GM12875 (cell line): ENCODE results near the gene ARL9.

ENCODE experiments used
- H3K4me3 ChIP-seq: one replicate; pipeline ENCODE4 v1.5.1; 2011; ENCODE audit warnings: low read depth, low read length, control low read depth
- TF ChIP-seq, protein P1 (sequence below): IDR thresholded peaks from 2 replicates; pipeline ENCODE4 v1.5.1; 2011; ENCODE audit warnings: low read depth, mild to moderate bottlenecking, control low read depth, inconsistent platforms, low read length, moderate library complexity, borderline replicate concordance; ENCODE audit not compliant: insufficient read depth

The ARL9 gene

DNA sequence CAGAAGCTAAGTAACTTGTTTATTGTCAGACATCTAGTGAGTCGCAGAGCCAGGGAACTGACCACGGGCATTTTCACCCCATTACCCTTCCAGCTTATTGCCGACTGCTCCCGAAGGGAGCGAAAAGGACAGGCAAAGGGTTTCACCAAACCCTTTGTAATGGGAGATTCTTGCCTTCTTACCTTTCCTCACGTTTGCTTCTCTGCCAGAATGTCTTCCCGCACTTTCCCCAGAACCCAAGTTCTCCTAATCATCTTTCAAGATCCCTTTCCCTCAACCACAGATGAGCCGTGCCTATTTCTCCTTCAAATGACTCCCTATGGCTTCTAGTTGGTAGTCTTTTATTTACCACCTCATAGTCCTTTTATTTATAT lies 38.7 kb upstream of the ARL9 start:
- TF ChIP-seq, protein P1, sequence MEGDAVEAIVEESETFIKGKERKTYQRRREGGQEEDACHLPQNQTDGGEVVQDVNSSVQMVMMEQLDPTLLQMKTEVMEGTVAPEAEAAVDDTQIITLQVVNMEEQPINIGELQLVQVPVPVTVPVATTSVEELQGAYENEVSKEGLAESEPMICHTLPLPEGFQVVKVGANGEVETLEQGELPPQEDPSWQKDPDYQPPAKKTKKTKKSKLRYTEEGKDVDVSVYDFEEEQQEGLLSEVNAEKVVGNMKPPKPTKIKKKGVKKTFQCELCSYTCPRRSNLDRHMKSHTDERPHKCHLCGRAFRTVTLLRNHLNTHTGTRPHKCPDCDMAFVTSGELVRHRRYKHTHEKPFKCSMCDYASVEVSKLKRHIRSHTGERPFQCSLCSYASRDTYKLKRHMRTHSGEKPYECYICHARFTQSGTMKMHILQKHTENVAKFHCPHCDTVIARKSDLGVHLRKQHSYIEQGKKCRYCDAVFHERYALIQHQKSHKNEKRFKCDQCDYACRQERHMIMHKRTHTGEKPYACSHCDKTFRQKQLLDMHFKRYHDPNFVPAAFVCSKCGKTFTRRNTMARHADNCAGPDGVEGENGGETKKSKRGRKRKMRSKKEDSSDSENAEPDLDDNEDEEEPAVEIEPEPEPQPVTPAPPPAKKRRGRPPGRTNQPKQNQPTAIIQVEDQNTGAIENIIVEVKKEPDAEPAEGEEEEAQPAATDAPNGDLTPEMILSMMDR: no peak
- H3K4me3 ChIP-seq: peak overlapping the region; percentile 83

DNA sequence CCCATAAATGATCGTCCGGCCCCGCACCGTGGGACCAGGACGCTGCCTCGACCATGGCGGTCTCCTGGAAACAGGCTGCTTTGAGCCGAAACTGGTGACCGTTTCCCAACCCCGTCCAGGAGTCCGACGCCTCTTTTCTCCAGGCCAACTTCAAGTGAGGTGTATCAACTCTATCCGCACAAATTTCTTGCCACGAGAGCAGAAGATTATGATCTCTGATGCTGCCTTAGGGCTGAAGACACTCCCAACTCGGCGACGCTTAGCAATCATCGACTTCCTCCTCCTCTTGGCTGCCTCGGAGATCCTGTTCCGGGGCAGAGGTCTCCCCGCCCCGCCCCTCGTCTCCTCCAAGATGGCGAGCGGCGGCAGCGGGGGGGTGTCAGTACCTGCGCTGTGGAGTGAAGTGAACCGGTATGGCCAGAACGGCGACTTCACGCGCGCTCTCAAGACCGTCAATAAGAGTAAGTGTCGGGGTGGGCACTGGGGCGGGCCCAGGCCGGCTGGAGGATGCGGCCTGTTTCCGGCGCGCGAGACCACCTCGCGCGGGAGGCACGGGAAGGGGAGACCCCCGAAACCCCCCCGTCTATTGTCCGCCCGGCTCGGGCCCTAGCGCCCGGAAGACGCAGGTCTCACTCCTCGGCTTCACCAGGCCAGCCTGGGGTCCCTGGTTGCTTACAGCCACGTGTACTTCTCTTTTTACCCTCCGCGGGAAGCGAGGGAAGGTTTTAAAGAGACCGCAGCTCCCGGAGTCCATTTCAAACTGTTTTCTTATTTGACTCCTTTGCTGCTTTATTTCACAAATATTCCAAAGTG lies 38.1 kb upstream of the ARL9 start, which contains the start of gene SRP72:
Gene SRP72, plus strand, starts transcription at position 334 of the 813 bp plus-strand sequence. Its CDS starts 19 bp downstream, at position 353.
- TF ChIP-seq, protein P1: no peak
- H3K4me3 ChIP-seq: peak within 1 kb of the TSS; percentile 83

DNA sequence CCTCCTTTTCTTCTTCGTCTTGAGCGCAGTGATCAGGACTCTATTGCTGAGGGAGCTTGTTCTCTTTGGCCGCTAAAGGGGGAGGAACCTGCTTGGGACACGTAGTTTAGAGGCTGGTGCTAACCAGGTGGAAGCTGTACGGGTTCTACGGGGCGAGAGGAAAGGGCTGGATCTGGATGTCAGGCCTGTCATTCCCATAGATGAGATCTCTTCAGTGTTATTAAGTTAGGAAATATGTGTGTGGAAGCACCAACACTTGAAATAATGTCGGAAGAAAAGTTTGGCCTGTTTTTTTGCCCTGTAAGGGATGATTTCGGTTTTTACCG lies 37.5 kb upstream of the ARL9 start:
- H3K4me3 ChIP-seq: peak overlapping the region; percentile 83
- TF ChIP-seq, protein P1: no peak

DNA sequence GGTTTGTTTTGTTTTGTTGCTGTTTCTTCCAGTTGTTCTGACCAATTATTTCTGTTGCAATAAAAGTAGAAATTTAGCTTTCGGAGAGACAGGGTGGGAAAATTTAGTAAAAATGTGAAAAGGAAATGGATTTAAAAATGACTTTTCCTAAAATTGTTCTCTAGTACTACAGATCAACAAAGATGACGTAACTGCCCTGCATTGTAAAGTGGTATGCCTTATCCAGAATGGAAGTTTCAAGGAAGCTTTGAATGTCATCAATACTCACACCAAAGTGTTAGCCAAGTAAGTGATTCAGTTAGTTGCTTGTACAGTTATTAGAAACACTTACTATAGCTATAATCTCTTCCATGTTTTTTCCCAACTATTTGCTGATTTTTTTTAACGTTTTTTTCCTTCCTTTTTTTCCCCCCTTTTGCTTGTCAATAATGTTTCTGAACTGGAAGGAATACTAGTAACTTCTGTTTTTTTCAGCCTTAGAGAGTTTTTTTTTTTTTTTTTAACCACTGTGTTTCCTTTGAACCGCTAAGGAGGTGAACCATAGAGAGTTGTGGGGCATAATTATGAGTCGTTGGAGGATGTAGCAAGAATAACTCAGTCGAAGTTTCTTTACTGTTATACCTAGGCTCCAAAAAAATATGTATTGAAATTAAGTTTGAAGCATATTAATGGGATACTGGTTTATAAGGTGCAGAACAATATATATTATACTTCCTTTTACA lies 35.9 kb upstream of the ARL9 start:
- TF ChIP-seq, protein P1: no peak
- H3K4me3 ChIP-seq: no peak overlapping the region

DNA sequence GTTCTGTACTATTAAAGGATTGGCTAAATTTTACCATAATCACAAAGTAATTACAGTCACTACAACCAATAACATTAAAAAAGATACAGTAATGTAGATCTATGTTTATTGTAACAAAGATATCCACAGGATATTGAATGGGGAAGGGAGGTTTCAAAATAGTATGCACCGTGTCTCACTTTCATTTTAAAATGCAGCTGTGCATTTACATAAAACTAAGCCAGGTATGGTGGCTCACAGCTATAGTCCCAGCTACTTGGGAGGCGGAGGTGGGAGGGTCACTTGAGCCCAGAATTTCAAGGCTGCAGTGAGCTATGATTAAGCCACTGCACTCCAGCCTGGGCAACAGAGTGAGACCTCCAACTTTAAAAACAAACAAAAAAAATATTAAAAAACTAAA lies 29.7 kb upstream of the ARL9 start:
- no peak overlapping the region for H3K4me3 ChIP-seq
- TF ChIP-seq, protein P1: no peak

DNA sequence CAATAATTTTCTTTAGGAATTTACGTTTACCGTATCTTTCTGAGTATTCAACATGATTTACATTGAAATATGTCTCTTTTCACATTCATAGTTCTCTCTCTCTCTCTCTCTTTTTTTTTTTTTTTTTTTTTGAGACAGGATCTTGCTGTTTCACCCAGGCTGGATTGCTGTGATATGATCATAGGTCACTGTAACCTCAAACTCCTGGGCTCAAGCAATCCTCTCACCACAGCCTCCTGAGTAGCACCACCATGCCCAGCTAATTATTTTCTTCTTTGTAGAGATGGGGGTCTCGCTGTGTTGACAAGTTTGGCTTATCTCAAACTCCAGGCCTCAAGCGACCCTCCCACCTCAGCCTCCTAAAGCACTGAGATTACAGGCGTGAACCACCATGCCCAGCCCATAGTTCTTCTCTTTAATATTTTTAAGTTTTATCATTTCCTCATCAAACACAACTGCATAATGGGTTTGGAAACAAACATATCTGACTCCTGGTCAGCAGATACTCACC lies 28.3 kb upstream of the ARL9 start:
- no peak overlapping the region for H3K4me3 ChIP-seq
- TF ChIP-seq, protein P1: no peak
